H7 (cell line): ENCODE data around the gene IL21R. TPM values are rescaled to one million over a fixed set of nuclear protein-coding genes. Genes with fewer than 3 reads are reported as not detected.
"Not testable (repeated sequence)": the region's sequence is repeated elsewhere in the genome, so short reads cannot be mapped to it uniquely, and the experiment has no call there.

Source experiments
- DNase-seq: peaks from one replicate; pipeline ENCODE4 v3.0.0; 2012
- H3K27me3 ChIP-seq: 2 replicates; pipeline ENCODE4 v1.6.0; 2011; ENCODE audit warnings: mild to moderate bottlenecking, low read length; ENCODE audit not compliant: control insufficient read depth, insufficient read depth
- H3K36me3 ChIP-seq: replicated peaks from 2 replicates; pipeline ENCODE4 v1.5.1; 2011; ENCODE audit warnings: low read length; ENCODE audit not compliant: control insufficient read depth, insufficient read depth
- H3K4me3 ChIP-seq: 2 replicates; pipeline ENCODE4 v1.5.1; 2011; ENCODE audit warnings: low read depth, mild to moderate bottlenecking, control low read depth, low read length, moderate library complexity; ENCODE audit not compliant: insufficient read depth
- total RNA-seq: library from RNA; depleted of rRNA; stranded (reverse); fragments of >200 nt; shearing (Covaris generic); gene quantifications from 2 replicates; pipeline ENCODE4 v1.2.3, GENCODE V29; 2014

IL21R gene
- total RNA-seq, 1 experiment from 2014 or later: 0.73 TPM

- Histone ChIP-seq H3K4me3 (no peak overlapping the region), H3K36me3 (no peaks in the 10 kb centered on the region), H3K27me3 (no peaks in the 10 kb centered on the region)
- DNase-seq: no peak
Observed at GRCh38 chr16:27402964-27403600, 1.1 kb downstream of the IL21R start.

DNA sequence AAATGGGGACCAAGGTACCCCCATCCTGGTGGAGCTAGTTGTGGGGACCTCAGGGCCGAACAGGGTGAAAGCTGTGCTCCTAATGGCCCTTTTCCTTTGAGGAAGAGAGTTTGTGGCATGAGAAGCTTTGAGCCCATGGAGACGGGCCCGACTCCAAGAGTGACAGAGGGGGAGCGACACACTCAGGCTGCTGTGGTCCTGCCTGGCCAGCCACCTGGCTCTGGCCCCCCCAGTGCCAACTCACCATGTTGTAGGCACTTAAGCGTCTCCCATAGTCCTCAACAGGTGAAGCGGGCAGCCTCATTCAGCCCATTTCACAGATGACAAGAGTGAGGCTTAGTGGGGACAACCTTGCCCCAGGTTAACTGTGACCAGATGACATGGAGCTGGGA, 1.6 kb downstream of the IL21R start:
- Histone ChIP-seq H3K36me3 (no peaks in the 10 kb centered on the region), H3K27me3 (no peaks in the 10 kb centered on the region), H3K4me3 (no peak overlapping the region)
- DNase-seq: no peak

GRCh38 chr16:27404163-27404823, 2.3 kb downstream of the IL21R start:
- no peaks in the 10 kb centered on the region for H3K27me3 ChIP-seq
- no peaks in the 10 kb centered on the region for H3K36me3 ChIP-seq
- no peak for DNase-seq
- H3K4me3 ChIP-seq: no peak overlapping the region

DNA sequence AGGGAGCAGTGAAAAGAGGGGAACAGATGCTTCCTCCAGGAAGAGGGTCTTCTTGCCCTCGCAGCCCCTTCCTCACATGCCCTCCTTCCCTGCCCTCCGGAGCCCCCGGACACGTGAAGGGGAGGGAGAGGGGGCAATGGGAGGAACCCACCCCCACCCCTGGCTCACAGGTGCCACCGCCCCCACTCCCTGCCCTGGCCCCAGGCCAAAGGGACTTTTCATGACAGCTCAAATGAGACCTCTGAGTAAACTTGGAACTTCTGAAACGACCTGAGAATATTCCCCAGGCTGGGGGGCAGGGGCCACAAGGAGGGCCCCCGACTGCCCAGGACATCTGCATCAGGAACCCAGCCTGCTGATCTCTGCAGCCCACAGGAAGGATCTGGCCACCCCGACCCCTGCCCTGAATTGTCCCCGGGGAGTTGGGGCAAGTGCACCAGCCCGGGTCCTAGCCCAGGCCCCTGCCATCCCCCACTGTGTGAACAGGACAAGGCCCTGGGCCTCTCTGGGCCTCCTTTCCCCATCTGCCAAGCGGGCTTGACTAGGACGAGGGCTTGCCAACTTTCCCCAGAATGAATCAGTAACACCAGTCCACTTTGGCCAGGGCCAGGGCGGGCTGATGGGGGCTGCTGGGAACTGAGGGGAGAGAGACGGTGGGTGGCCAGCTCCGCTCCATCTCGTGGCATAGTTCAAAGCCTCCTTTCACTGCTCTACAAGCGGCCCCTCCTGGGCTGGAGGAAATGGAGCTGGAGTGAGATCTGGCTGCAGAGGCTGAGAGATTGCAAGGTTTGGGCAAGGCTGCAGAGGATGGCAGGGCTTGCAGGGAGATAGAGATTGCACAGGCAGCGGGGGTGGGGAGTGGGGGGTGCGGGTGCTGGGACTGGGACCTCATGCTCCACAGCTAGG, 3.8 kb downstream of the IL21R start:
- no peaks in the 10 kb centered on the region for H3K36me3 ChIP-seq
- H3K4me3 ChIP-seq: no peak overlapping the region
- peak; percentile 61 for DNase-seq
- no peaks in the 10 kb centered on the region for H3K27me3 ChIP-seq

GRCh38 chr16:27406511-27407128, 4.6 kb downstream of the IL21R start:
- no peaks in the 10 kb centered on the region for H3K27me3 ChIP-seq
- no peak overlapping the region for H3K4me3 ChIP-seq
- no peak for DNase-seq
- no peaks in the 10 kb centered on the region for H3K36me3 ChIP-seq

- no peak for DNase-seq
- H3K27me3 ChIP-seq: no peaks in the 10 kb centered on the region
- H3K4me3 ChIP-seq: no peak overlapping the region
- H3K36me3 ChIP-seq: no peaks in the 10 kb centered on the region
Observed at GRCh38 chr16:27407133-27407532, 5.2 kb downstream of the IL21R start.

- H3K27me3 ChIP-seq: no peaks in the 10 kb centered on the region
- H3K4me3 ChIP-seq: no peak overlapping the region
- H3K36me3 ChIP-seq: no peaks in the 10 kb centered on the region
- DNase-seq: no peak
Observed at GRCh38 chr16:27408012-27408601, 6.1 kb downstream of the IL21R start.

DNA sequence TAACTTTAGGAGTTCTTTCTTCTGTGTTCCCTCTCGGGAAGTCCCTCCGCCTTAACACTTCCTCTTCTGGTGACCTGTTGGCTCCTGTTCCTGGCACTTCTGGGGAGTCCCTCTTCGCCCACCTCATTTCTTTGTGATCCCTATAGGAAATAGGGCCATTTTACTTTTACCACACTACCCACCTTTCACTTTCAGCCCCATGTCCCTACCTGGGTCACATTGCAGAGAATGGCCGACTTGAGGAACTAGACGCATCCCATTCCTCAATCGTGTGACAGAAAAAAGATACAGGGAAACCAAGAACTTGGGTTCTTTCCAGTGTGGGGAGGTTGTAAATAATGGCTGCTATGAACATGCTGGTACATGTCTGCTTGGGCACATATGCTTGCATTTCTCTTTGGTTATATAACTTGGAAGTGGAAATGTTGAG, 6.6 kb downstream of the IL21R start:
- DNase-seq: no peak
- Histone ChIP-seq H3K36me3 (no peaks in the 10 kb centered on the region), H3K27me3 (no peaks in the 10 kb centered on the region)

DNA sequence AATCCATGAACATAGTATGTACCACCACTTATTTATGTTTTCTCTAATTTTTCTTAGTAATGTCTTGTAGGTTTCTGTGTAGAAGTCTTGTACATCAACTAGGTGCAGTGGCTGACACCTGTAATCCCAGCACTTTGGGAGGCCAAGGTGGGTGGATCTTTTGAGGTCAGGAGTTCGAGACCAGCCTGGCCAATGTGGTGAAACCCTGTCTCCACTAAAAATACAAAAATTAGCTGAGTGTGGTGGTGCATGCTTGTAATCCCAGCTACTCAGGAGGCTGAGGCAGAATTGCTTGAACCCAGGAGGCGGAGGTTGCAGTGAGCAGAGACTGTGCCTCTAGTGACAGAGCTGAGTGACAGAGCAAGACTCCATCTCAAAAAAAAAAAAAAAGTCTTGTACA, 8.0 kb downstream of the IL21R start:
- not testable (repeated sequence) for DNase-seq, H3K27me3 ChIP-seq, H3K36me3 ChIP-seq, H3K4me3 ChIP-seq

More for the DNA sequence above, 6.6 kb downstream of the IL21R start:
- no peak overlapping the region for H3K4me3 ChIP-seq

- no peak for DNase-seq
- H3K27me3 ChIP-seq: no peaks in the 10 kb centered on the region
- H3K36me3 ChIP-seq: no peaks in the 10 kb centered on the region
- no peak overlapping the region for H3K4me3 ChIP-seq
Observed at GRCh38 chr16:27410761-27411160, 8.8 kb downstream of the IL21R start.

DNA sequence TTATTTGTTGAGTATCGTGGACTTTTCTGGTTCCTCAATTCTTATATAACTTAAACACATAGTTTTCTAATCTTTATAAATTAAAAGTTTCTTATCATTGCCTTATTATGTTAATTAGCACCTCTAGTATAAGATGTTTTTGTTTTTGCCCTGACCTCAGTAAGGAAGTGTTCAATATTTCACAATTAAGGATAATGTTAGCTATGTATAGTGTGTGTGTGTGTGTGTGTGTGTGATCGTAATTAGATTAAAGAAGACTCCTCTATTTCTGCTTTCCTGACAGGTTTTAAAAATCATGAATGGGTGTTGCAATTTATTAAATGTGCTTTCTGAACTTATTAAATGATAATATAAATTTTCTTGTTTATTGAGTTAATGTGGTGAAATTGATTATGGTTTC, 12.0 kb downstream of the IL21R start:
- H3K4me3 ChIP-seq: no peak overlapping the region
- DNase-seq: no peak
- no peaks in the 10 kb centered on the region for H3K36me3 ChIP-seq
- no peaks in the 10 kb centered on the region for H3K27me3 ChIP-seq

GRCh38 chr16:27414788-27415431, 12.9 kb downstream of the IL21R start:
- Histone ChIP-seq H3K27me3 (no peaks in the 10 kb centered on the region), H3K36me3 (no peaks in the 10 kb centered on the region), H3K4me3 (no peak overlapping the region)
- no peak for DNase-seq

DNA sequence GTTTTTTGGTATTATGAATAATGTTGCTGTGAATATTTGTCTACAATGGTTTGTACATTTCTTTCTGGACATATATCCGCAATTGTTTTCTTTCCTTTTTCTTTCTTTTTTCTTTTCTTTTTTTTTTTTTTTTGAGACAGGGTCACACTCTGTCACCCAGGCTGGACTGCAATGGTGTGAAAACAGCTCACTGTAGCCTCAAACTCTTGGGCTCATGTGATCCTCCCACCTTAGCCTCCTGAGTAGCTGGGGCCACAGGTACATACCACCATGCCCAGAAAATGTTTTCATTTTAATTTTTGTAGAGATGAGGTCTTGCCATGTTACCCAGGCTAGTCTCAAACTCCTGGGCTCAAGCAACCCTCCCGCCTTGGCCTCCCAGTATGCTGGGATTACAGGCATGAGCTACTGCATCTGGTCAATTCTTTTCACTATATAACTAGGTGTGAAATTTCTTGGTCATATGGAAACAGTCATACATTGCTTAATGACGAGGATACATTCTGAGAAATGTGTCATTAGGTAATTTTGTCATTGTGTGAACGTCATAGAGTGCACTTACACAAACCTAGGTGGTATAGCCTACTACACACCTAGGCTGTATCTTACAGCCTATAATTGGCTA, 15.2 kb downstream of the IL21R start:
- no peak for DNase-seq
- Histone ChIP-seq H3K27me3 (no peaks in the 10 kb centered on the region), H3K36me3 (no peaks in the 10 kb centered on the region), H3K4me3 (no peak overlapping the region)
